ENCODE measurements around the gene ADORA2B.

The ADORA2B gene

DNA sequence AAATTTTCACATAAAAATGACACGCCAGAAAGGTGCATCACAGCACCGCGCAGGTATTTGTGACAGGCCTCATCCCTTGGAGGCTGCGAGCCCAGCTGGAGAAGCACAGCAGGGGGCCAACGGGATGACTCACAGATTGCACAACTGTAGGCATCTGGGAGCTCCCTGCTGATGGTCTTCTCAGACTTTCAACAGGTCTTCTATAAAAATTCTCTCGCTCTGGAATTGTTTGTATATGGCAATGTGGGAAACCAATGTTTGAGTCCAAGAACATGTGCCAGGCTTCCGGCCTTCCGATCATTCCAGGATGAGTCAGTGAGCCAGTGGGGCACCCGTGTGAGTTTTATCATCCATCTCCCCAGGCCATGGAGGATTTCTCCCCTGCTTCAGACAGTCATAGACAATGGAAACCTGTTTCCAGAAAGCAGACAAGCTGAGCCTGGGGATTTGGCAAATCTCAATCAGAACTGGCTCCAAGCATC, 24.1 kb upstream of the ADORA2B start:
- no peaks in the 10 kb centered on the region for H3K9me3 ChIP-seq (ENCODE audit: insufficient read depth, low read depth, low read length)
- no peaks in the 10 kb centered on the region for H3K4me1 ChIP-seq (ENCODE audit: insufficient read depth, low read length, poor library complexity, severe bottlenecking)
- H3K9ac ChIP-seq (ENCODE audit: low read depth, low read length, poor library complexity, severe bottlenecking), result no peak overlapping the region
- no peak overlapping the region for H3K4me2 ChIP-seq (ENCODE audit: low read depth, low read length, poor library complexity, severe bottlenecking)
- no peak overlapping the region for H2AFZ ChIP-seq (ENCODE audit: low read length)
- no peak for TF ChIP-seq EZH2phosphoT487 (IDR thresholded peaks at IDR 0.05; ENCODE audit: borderline replicate concordance)
- TF ChIP-seq, protein P1, sequence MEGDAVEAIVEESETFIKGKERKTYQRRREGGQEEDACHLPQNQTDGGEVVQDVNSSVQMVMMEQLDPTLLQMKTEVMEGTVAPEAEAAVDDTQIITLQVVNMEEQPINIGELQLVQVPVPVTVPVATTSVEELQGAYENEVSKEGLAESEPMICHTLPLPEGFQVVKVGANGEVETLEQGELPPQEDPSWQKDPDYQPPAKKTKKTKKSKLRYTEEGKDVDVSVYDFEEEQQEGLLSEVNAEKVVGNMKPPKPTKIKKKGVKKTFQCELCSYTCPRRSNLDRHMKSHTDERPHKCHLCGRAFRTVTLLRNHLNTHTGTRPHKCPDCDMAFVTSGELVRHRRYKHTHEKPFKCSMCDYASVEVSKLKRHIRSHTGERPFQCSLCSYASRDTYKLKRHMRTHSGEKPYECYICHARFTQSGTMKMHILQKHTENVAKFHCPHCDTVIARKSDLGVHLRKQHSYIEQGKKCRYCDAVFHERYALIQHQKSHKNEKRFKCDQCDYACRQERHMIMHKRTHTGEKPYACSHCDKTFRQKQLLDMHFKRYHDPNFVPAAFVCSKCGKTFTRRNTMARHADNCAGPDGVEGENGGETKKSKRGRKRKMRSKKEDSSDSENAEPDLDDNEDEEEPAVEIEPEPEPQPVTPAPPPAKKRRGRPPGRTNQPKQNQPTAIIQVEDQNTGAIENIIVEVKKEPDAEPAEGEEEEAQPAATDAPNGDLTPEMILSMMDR (conservative IDR thresholded peaks at IDR 0.05; ENCODE audit: low read length), result no peak
- H3K4me3 ChIP-seq (ENCODE audit: low read length, poor library complexity, severe bottlenecking), result no peak overlapping the region
- no peaks in the 10 kb centered on the region for H3K36me3 ChIP-seq (ENCODE audit: insufficient read depth, low read length)
- H3F3A ChIP-seq (ENCODE audit: low read depth), result no peaks in the 10 kb centered on the region
- no peaks in the 10 kb centered on the region for H4K20me1 ChIP-seq (ENCODE audit: insufficient read depth, low read length, poor library complexity, severe bottlenecking)
- H3K79me2 ChIP-seq (ENCODE audit: insufficient read depth, low read length), result no peaks in the 10 kb centered on the region
- no peaks in the 10 kb centered on the region for H3K27me3 ChIP-seq (ENCODE audit: insufficient read depth, low read length, poor library complexity, severe bottlenecking)
- no peaks in the 10 kb centered on the region for H3K9me2 ChIP-seq (replicated peaks; ENCODE audit: low read depth, low read length)

DNA sequence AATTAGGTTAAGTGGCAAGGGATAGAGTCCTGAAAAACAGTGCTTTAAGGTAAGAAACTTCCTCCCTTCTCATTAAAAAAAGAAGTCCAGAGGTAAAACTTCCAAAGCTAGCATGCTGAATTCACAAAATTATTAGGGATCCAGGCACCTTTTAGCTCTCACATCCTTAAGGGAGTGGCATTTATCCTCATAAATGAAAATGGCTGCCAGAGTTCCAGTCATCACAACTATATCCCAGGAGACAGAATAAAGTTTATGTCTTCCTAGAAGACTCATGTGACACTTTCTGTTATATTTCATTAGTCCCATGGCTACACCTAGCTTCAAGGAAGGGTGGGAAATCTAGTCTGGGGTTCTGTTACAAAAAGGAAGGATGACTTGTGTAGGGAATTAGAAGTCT, 23.3 kb upstream of the ADORA2B start:
- TF ChIP-seq EZH2phosphoT487 (IDR thresholded peaks at IDR 0.05; ENCODE audit: borderline replicate concordance), result no peak
- TF ChIP-seq, protein P1 (conservative IDR thresholded peaks at IDR 0.05; ENCODE audit: low read length), result no peak
- no peak overlapping the region for H2AFZ ChIP-seq (ENCODE audit: low read length)
- no peak overlapping the region for H3K4me3 ChIP-seq (ENCODE audit: low read length, poor library complexity, severe bottlenecking)
- no peaks in the 10 kb centered on the region for H3K9me3 ChIP-seq (ENCODE audit: insufficient read depth, low read depth, low read length)
- no peaks in the 10 kb centered on the region for H3K9me2 ChIP-seq (replicated peaks; ENCODE audit: low read depth, low read length)
- no peaks in the 10 kb centered on the region for H3F3A ChIP-seq (ENCODE audit: low read depth)
- no peaks in the 10 kb centered on the region for H4K20me1 ChIP-seq (ENCODE audit: insufficient read depth, low read length, poor library complexity, severe bottlenecking)
- H3K9ac ChIP-seq (ENCODE audit: low read depth, low read length, poor library complexity, severe bottlenecking), result no peak overlapping the region
- no peaks in the 10 kb centered on the region for H3K36me3 ChIP-seq (ENCODE audit: insufficient read depth, low read length)
- H3K79me2 ChIP-seq (ENCODE audit: insufficient read depth, low read length), result no peaks in the 10 kb centered on the region
- no peak overlapping the region for H3K4me2 ChIP-seq (ENCODE audit: low read depth, low read length, poor library complexity, severe bottlenecking)
- no peaks in the 10 kb centered on the region for H3K4me1 ChIP-seq (ENCODE audit: insufficient read depth, low read length, poor library complexity, severe bottlenecking)
- H3K27me3 ChIP-seq (ENCODE audit: insufficient read depth, low read length, poor library complexity, severe bottlenecking), result no peaks in the 10 kb centered on the region

DNA sequence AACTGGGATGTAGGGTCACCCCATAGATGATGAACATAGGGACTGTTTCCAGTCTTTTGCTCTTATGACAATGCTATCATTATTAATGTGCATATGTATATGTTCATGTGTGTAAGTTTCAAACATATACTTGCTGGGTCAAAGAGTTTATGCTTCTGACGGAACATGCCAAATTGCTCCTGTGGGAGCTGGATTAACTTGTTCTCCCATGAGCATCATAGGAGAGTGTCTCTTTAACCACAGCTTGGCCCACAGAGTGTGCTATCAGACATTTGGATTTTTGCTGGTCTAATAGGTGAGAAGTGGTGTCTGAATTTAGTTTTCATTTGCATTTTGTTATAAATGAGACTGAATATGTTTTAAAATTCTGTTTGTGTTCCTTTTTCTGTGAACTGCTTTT, 22.3 kb upstream of the ADORA2B start:
- no peaks in the 10 kb centered on the region for H3K9me3 ChIP-seq (ENCODE audit: insufficient read depth, low read depth, low read length)
- no peak overlapping the region for H3K9ac ChIP-seq (ENCODE audit: low read depth, low read length, poor library complexity, severe bottlenecking)
- H2AFZ ChIP-seq (ENCODE audit: low read length), result no peak overlapping the region
- no peak overlapping the region for H3K4me2 ChIP-seq (ENCODE audit: low read depth, low read length, poor library complexity, severe bottlenecking)
- no peak overlapping the region for H3K4me3 ChIP-seq (ENCODE audit: low read length, poor library complexity, severe bottlenecking)
- H3F3A ChIP-seq (ENCODE audit: low read depth), result no peaks in the 10 kb centered on the region
- no peaks in the 10 kb centered on the region for H3K36me3 ChIP-seq (ENCODE audit: insufficient read depth, low read length)
- H4K20me1 ChIP-seq (ENCODE audit: insufficient read depth, low read length, poor library complexity, severe bottlenecking), result no peaks in the 10 kb centered on the region
- no peaks in the 10 kb centered on the region for H3K27me3 ChIP-seq (ENCODE audit: insufficient read depth, low read length, poor library complexity, severe bottlenecking)
- no peaks in the 10 kb centered on the region for H3K9me2 ChIP-seq (replicated peaks; ENCODE audit: low read depth, low read length)
- H3K4me1 ChIP-seq (ENCODE audit: insufficient read depth, low read length, poor library complexity, severe bottlenecking), result no peaks in the 10 kb centered on the region
- no peaks in the 10 kb centered on the region for H3K79me2 ChIP-seq (ENCODE audit: insufficient read depth, low read length)
- TF ChIP-seq, protein P1 (conservative IDR thresholded peaks at IDR 0.05; ENCODE audit: low read length), result no peak
- TF ChIP-seq EZH2phosphoT487 (IDR thresholded peaks at IDR 0.05; ENCODE audit: borderline replicate concordance), result no peak

All from Loucy (cell line).